HG03520 (cell line): Measurements from ENCODE around the gene TRMT10C.
A peak's percentile ranks its signal among the peaks of the same experiment; 100 is the strongest.
"Not testable (repeated sequence)": the region's sequence is repeated elsewhere in the genome, so short reads cannot be mapped to it uniquely, and the experiment has no call there.

Source experiments
- ATAC-seq: cut with Tn5 transposase; IDR thresholded peaks from one replicate; pipeline ENCODE4 v1.9.1; 2021; ENCODE audit warnings: mild to moderate bottlenecking, moderate library complexity; ENCODE audit not compliant: unreplicated experiment

Gene TRMT10C

GRCh38 chr3:101544161-101544850 lies 17.4 kb upstream of the TRMT10C start:
- no peak for ATAC-seq

GRCh38 chr3:101548527-101549105 lies 13.1 kb upstream of the TRMT10C start:
- no peak for ATAC-seq

- ATAC-seq: no peak
These were observed 12.2 kb upstream of the TRMT10C start for GRCh38 chr3:101549473-101549872.

- not testable (repeated sequence) for ATAC-seq
These were observed 10.1 kb upstream of the TRMT10C start for GRCh38 chr3:101551359-101552081.

DNA sequence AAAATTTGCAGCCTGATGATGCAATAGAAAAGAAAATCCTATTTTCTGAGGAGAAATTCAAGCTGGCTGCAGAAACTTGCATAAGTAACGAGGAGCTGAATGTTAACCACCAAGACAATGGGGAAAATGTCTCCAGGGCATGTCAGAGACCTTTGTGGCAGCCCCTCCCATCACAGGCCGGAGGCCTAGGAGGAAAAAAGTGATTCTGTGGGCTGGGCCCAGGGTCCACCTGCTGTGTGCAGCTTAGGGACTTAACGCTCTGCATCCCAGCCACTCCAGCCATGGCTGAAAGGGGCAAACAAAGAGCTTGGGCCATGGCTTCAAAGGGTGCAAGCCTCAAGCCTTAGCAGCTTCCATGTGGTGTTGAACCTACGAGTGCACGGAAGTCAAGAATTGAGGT lies 8.3 kb upstream of the TRMT10C start:
- ATAC-seq: not testable (repeated sequence)

DNA sequence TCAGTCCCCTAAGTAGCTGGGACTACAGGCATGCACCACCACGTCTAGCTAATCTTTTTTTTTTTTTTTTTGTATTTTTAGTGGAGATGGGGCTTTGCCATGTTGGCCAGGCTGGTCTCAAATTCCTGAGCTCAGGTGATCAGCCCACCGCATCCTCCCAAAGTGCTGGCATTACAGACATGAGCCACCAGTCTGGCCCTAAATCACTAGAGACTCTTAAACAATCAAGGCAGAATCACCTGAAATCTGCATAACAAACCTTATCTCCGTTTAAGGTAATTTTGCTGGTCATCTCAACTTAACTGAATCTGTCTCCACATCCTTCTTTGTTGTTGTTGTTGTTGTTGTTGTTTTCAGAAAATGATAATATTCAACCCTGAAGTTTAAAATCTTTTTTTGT lies 5.6 kb upstream of the TRMT10C start:
- no peak for ATAC-seq

DNA sequence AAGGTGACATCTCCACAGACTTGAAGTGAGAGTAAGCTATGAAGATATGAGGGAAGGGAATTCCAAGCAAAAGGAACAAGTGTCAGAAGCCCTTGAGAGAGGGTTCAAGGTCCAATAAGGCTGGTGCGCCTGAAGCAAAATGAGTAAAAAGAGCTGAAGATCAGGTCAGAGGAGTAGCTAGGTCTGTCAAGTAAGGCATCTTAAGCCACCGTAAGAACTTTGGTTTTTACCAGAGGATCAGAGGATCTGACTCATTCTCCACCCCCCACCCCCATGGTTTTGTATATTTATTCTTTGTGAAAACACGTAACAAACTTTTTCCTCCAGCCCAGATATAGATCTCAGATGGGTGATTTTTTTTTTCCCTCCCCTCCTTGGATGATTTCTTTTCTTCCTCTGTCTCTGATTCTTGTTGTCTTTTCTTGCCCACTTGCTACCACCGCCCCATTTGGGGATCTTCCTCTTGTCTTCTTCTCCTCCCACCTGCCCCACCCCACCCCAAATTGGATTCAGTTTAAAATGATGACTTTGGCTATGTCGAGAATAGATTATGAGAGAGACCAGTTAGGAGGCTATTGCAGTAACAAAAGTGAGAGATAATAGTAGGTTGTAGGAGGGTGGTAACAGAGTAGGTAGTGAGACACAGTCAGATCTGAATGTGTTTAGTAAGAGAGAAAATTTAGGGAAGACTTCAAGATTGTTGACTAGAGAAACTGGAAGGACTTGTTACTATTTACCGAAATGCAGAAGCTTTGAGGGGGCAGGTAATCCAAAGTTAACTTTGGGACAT lies 6.1 kb downstream of the TRMT10C start:
- ATAC-seq: no peak

GRCh38 chr3:101571028-101571895 lies 9.6 kb downstream of the TRMT10C start:
- ATAC-seq: no peak

GRCh38 chr3:101573449-101574387 lies 12.1 kb downstream of the TRMT10C start, which contains the start of gene PCNP:
PCNP (plus strand) TSS chr3:101574180; CDS start chr3:101574216, 36 bp downstream.
- ATAC-seq: peak; percentile 81

- peak; percentile 47 for ATAC-seq
These were observed 12.9 kb downstream of the TRMT10C start for GRCh38 chr3:101574388-101575112.

- no peak for ATAC-seq
These were observed 15.6 kb downstream of the TRMT10C start for GRCh38 chr3:101577286-101577685.

DNA sequence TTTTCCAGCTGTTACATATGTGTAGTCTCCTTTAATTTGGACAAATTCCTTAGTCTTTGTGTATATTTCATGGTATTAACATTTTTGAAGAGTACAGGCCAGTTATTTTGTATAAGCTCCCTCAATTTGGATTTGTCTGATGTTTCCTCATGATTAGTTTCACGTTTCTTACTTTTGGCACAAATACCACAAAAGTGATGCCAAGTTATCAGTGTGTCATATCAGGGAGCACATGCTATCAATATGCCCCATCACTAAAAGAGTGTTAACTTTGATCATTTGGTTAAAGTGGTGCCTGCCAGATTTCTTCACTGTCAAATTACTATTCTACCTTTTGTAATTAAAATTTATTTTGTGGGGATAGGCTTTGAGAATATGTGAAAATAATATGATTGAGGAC lies 26.9 kb downstream of the TRMT10C start:
- ATAC-seq: no peak

DNA sequence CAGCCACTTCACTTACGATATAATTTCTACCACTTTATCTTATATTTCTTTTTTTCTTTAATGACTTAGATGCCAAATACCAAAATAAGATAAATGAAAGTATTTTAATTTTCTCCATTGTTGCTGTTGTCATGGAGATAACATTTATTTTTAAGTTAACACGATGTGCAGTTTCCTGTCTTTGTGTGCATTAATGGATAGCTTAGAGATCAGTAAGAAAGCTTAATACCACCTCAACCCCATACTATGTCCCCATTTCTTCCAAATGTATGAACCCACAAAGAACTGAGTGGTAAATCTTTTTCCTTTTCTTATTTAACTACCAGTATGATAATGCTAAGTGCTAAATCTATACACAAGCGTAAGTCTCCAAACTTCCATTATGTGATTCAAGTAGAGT lies 29.4 kb downstream of the TRMT10C start:
- ATAC-seq: no peak

DNA sequence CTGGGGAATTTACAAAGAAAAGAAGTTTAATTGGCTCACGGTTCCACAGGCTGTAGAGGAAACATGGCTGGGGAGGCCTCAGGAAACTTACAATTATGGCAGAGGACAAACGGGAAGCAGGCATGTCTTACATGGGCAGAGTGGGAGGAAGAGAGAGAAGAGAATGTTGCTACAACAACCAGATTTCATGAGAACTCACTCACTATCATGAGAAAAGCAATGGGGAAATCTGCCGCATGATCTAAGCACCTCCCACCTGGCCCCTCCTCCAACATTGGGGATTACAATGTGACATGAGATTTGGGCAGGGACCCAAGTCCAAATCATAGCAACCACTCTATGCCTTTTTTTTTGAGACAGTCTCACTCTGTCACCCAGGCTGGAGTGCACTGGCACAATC lies 41.1 kb downstream of the TRMT10C start:
- no peak for ATAC-seq

GRCh38 chr3:101603184-101603583 lies 41.5 kb downstream of the TRMT10C start:
- ATAC-seq: no peak

DNA sequence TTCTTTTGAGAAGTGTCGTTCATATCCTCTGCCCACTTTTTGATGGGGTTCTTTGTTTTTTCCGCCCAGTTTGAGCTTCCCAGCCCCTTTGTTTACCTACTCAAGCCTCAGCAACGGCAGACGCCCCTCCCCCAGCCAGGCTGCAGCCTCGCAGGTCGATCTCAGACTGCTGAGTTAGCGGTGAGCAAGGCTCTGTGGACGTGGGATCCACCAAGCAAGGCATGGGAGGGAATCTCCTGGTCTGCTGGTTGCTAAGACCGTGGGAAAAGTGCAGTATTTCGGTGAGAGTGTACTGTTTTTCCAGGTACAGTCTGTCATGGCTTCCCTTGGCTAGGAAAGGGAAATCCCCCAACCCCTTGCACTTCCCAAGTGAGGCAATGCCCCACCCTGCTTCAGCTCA lies 43.7 kb downstream of the TRMT10C start:
- not testable (repeated sequence) for ATAC-seq

DNA sequence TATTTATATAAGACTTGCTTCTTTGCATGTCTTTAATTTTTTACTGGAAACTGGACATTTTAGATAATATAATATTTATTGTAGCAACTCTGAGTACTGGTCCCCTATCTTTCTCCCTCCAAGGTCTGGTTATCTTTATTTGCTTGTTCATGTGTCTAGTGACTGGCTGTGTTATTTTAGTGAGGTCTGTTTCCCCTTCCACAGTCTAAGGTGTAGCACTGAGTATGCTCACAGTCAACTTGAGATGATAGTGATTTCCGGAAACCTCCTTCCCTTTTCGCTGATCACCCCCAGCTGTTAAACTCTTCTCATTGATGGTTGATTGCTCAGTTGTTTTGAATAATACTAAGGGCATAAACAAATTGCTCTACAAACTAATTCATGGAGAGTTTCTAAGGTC lies 49.4 kb downstream of the TRMT10C start:
- ATAC-seq: peak; percentile 71

DNA sequence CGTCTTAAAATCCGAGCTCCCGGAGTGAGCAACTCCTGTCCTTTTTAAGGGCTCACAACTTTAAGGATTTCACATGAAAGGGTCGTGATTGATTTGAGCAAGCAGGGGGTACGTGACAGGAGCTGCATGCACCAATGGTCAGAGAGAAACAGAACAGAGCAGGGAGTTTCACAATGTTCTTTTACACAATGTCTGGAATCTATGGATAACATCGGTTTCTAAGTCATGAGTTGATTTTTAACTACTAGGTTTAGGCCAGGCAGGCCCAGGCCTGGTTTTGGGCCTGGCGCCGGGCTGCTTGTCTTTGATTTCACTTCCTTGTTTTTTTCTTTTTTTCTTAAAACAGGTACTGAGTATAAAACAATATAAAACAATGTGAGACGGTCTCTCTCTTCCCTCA lies 51.3 kb downstream of the TRMT10C start:
- not testable (repeated sequence) for ATAC-seq
